HG03196 (cell line): ENCODE results near the gene JCAD.
"Not testable (repeated sequence)": the region's sequence is repeated elsewhere in the genome, so short reads cannot be mapped to it uniquely, and the experiment has no call there.

Experiments
- ATAC-seq: cut with Tn5 transposase; IDR thresholded peaks from one replicate; pipeline ENCODE4 v1.9.1; 2021; ENCODE audit not compliant: unreplicated experiment

The JCAD gene

GRCh38 chr10:30028006-30028737, 31.2 kb downstream of the JCAD start:
- ATAC-seq: no peak

GRCh38 chr10:30027057-30028005, 32.1 kb downstream of the JCAD start:
- ATAC-seq: peak; percentile 88

- ATAC-seq: no peak
These were observed 32.8 kb downstream of the JCAD start for GRCh38 chr10:30026578-30026977.

GRCh38 chr10:30026080-30026479, 33.3 kb downstream of the JCAD start:
- no peak for ATAC-seq

GRCh38 chr10:30025428-30025827, 34.0 kb downstream of the JCAD start:
- not testable (repeated sequence) for ATAC-seq

- no peak for ATAC-seq
These were observed 36.8 kb downstream of the JCAD start for GRCh38 chr10:30022590-30022989.

GRCh38 chr10:30019468-30019867, 39.9 kb downstream of the JCAD start:
- no peak for ATAC-seq

- ATAC-seq: no peak
These were observed 40.9 kb downstream of the JCAD start for GRCh38 chr10:30018496-30018895.

- no peak for ATAC-seq
These were observed 41.4 kb downstream of the JCAD start for GRCh38 chr10:30017966-30018365.

- no peak for ATAC-seq
These were observed 41.8 kb downstream of the JCAD start for GRCh38 chr10:30017556-30017955.

GRCh38 chr10:30014511-30014910, 44.9 kb downstream of the JCAD start:
- ATAC-seq: no peak

- ATAC-seq: no peak
These were observed 45.6 kb downstream of the JCAD start for GRCh38 chr10:30013757-30014156.

GRCh38 chr10:30011956-30012647, 47.3 kb downstream of the JCAD start:
- no peak for ATAC-seq

- no peak for ATAC-seq
These were observed 48.0 kb downstream of the JCAD start for GRCh38 chr10:30011396-30011795.

- ATAC-seq: no peak
These were observed 52.0 kb downstream of the JCAD start for GRCh38 chr10:30007406-30007805.

- ATAC-seq: no peak
These were observed 53.0 kb downstream of the JCAD start for GRCh38 chr10:30006410-30006809.

GRCh38 chr10:30005116-30005515, 54.3 kb downstream of the JCAD start:
- not testable (repeated sequence) for ATAC-seq

GRCh38 chr10:30002426-30003266, 56.7 kb downstream of the JCAD start:
- no peak for ATAC-seq

- ATAC-seq: no peak
These were observed 58.4 kb downstream of the JCAD start for GRCh38 chr10:30000802-30001571.
